ENCODE data around the gene CTSK. TPM values are rescaled to one million over a fixed set of nuclear protein-coding genes. Genes with fewer than 3 reads are reported as not detected.
A peak's percentile ranks its signal among the peaks of the same experiment; 100 is the strongest.

The CTSK gene
- total RNA-seq, 1 donor from 2014 or later: 3.5 TPM

- H3K27ac Mint-ChIP-seq: no peak overlapping the region
- peaks cover 65% of the 10 kb centered on the region for H3K36me3 Mint-ChIP-seq (ENCODE audit: low read depth)
- peaks cover 58% of the 10 kb centered on the region for H3K4me1 Mint-ChIP-seq
- ChIA-PET CTCF (interaction anchor here (4.7 kb wide), 1 partner anchor 160 kb away, joined by 22 read pairs; no protein-coding TSS in a partner anchor), POLR2A (no interaction called here)
- H3K9me3 Mint-ChIP-seq: no peaks in the 10 kb centered on the region
- no peak overlapping the region for H3K4me3 Mint-ChIP-seq
- H3K27me3 Mint-ChIP-seq: no peaks in the 10 kb centered on the region
- intact Hi-C loops (cut with micrococcal nuclease): loop anchor here (10.0 kb wide), 1 partner anchor 197 kb away; no protein-coding TSS in a partner anchor
- TF ChIP-seq CTCF (IDR thresholded peaks at IDR 0.05): no peak
- DNase-seq (no peak), ATAC-seq (ENCODE audit: low read depth) (no peak)
These were observed 46.3 kb downstream of the CTSK start for GRCh38 chr1:150761801-150762200.

DNA sequence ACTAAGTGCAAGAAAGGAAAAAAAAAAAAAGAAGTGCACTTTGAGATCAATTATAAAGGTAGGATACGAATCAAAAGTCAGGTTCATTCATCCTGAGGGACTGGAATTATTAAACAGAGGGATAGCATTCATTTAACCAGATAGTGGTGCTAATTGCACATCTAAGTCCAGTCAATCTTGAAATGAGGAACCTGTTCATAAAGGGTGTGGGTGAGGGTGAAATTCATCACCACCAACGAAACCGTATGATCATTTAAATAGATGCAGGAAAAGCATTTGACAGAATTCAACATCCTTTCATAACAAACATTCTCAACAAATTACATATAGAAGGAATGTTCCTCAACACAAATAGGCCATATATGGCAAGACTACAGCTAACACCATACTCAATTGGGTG lies 48.0 kb downstream of the CTSK start:
- Mint-ChIP-seq H3K36me3 (ENCODE audit: low read depth) (peaks cover 70% of the 10 kb centered on the region), H3K27ac (peak overlapping the region; percentile 72), H3K4me1 (peaks cover 46% of the 10 kb centered on the region), H3K27me3 (no peaks in the 10 kb centered on the region), H3K9me3 (no peaks in the 10 kb centered on the region), H3K4me3 (peak overlapping the region; percentile 21)
- CTCF ChIA-PET: interaction anchor here (1.3 to 2.3 kb wide), 3 partner anchors 10 to 236 kb away, joined by 3 to 13 read pairs (median 5); no protein-coding TSS in a partner anchor
- no peak for TF ChIP-seq CTCF (IDR thresholded peaks at IDR 0.05)
- intact Hi-C loops (cut with micrococcal nuclease): loop anchor here (1.0 to 10.0 kb wide), 4 partner anchors 53 to 219 kb away; no protein-coding TSS in a partner anchor
- DNase-seq (no peak), ATAC-seq (ENCODE audit: low read depth) (peak; percentile 56)
- POLR2A ChIA-PET: interaction anchor here (0.6 to 0.9 kb wide), 4 partner anchors 162 to 392 kb away, joined by 3 to 7 read pairs (median 4); partner anchors contain the start of gene FALEC

DNA sequence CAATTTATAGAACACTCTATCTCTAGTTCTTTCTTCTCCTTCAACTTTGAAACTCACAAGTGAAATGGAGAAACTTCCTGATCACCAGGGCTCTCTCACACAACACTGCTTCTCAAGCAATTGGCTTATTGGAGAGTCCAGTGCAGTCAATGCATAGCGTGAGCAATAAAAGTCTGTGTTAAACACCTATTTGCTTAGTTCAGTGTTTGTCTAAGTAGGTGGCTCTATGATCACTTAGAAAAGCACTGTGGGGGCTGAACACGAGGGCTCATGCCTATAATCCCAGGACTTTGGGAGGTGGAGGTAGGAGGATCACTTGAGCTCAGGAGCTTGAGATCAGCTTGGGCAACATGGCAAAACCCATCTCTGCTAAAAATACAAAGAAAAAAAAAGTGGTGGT lies 54.6 kb downstream of the CTSK start:
- H3K9me3 Mint-ChIP-seq: no peaks in the 10 kb centered on the region

DNA sequence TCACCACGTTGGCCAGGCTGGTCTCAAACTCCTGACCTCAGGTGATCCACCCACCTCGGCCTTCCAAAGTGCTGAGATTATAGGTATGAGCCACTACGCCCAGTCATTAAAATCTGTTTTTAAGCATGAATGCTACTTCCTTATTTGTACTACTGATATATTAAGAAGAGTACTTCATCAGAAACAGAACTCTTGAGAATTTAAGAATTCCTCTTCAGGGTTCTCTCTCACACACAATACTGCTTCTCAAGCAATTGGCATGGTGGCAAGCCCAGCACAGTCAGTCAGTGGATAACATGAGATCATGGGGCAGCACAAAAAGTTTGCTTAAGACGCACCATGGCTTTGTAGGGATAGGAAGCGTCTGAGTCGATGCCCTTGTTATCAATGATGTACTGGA lies 56.6 kb downstream of the CTSK start:
- no peak for ATAC-seq (ENCODE audit: low read depth)
- intact Hi-C loops (cut with micrococcal nuclease): no loop called here
- Mint-ChIP-seq H3K36me3 (ENCODE audit: low read depth) (peaks cover 61% of the 10 kb centered on the region), H3K4me1 (no peaks in the 10 kb centered on the region), H3K27me3 (no peaks in the 10 kb centered on the region), H3K4me3 (no peak overlapping the region), H3K27ac (no peak overlapping the region), H3K9me3 (no peaks in the 10 kb centered on the region)
- no peak for DNase-seq
- ChIA-PET CTCF (no interaction called here), POLR2A (interaction anchor here (1.8 kb wide), 1 partner anchor 13 kb away, joined by 4 read pairs; no protein-coding TSS in a partner anchor)
- TF ChIP-seq CTCF (IDR thresholded peaks at IDR 0.05): no peak

More for the DNA sequence above, 54.6 kb downstream of the CTSK start:
- DNase-seq: no peak
- Mint-ChIP-seq H3K4me3 (no peak overlapping the region), H3K4me1 (no peaks in the 10 kb centered on the region), H3K36me3 (ENCODE audit: low read depth) (peaks cover 75% of the 10 kb centered on the region), H3K27me3 (no peaks in the 10 kb centered on the region), H3K27ac (no peak overlapping the region)
- ChIA-PET CTCF (no interaction called here), POLR2A (no interaction called here)
- ATAC-seq (ENCODE audit: low read depth): no peak
- intact Hi-C loops (cut with micrococcal nuclease): no loop called here
- no peak for TF ChIP-seq CTCF (IDR thresholded peaks at IDR 0.05)

GRCh38 chr1:150749720-150750311 lies 58.2 kb downstream of the CTSK start:
- Mint-ChIP-seq H3K36me3 (ENCODE audit: low read depth) (peaks cover 49% of the 10 kb centered on the region), H3K27me3 (no peaks in the 10 kb centered on the region), H3K4me1 (no peaks in the 10 kb centered on the region), H3K4me3 (no peak overlapping the region), H3K9me3 (no peaks in the 10 kb centered on the region), H3K27ac (no peak overlapping the region)
- no peak for ATAC-seq (ENCODE audit: low read depth)
- DNase-seq: no peak
- TF ChIP-seq CTCF (IDR thresholded peaks at IDR 0.05): no peak
- ChIA-PET POLR2A (interaction anchor here (0.6 kb wide), 1 partner anchor 33 kb away, joined by 3 read pairs; no protein-coding TSS in a partner anchor), CTCF (interaction anchor here (0.7 to 1.5 kb wide), 2 partner anchors 10 to 246 kb away, joined by 4 to 5 read pairs; no protein-coding TSS in a partner anchor)
- intact Hi-C loops (cut with micrococcal nuclease): no loop called here

All from activated B cell treated with CpG ODN at 0.5 μM for 24 hours (primary cell).